K562 (cell line): Measurements from ENCODE around the gene TEAD3. TPM values are rescaled to one million over a fixed set of nuclear protein-coding genes. Genes with fewer than 3 reads are reported as not detected.

Source experiments
- ATF7 ChIP-seq: fragments of 450-650 bp; IDR thresholded peaks from 2 replicates; pipeline ENCODE4 v1.7.1; 2014; ENCODE audit warnings: mild to moderate bottlenecking, moderate library complexity
- CREM ChIP-seq: IDR thresholded peaks from 2 replicates; pipeline ENCODE4 v1.6.1; 2014; ENCODE audit warnings: antibody characterized with exemption, low read depth
- FOXJ2 ChIP-seq: fragments of 200-800 bp; sonication (Bioruptor generic); IDR thresholded peaks from 2 replicates; pipeline ENCODE4 v1.6.1; 2016; ENCODE audit warnings: missing genetic modification characterization, missing compliant biosample characterization
- GATAD2A ChIP-seq: fragments of 450-650 bp; IDR thresholded peaks from 2 replicates; pipeline ENCODE4 v1.6.1; 2017
- HDAC1 ChIP-seq, 2 experiments: fragments of 450-650 bp; IDR thresholded peaks; 2 replicates each; pipeline ENCODE4 v1.6.1; 2016 to 2017; ENCODE audit warnings: inconsistent platforms in 1 of 2, mild to moderate bottlenecking in 1 of 2, moderate library complexity in 1 of 2
- JUN ChIP-seq, 2 experiments: sonication (generic) in 1 of 2; formaldehyde crosslinking in 1 of 2; IDR thresholded peaks; 2 replicates each; pipeline versions ENCODE4 v1.6.1 to v1.8.0; 2012 to 2022; ENCODE audit warnings: borderline replicate concordance in 2 of 2, mild to moderate bottlenecking in 2 of 2, improper control_type of control experiment in 1 of 2, low read depth in 1 of 2, low read length in 1 of 2, missing genetic modification reagents in 1 of 2
- KDM1A ChIP-seq, 2 experiments: fragments of 450-650 bp; IDR thresholded peaks; 2 replicates each; pipeline ENCODE4 v1.6.1; 2016; ENCODE audit warnings: mild to moderate bottlenecking in 2 of 2
- MCM2 ChIP-seq: fragments of 450-650 bp; IDR thresholded peaks from 2 replicates; pipeline ENCODE4 v1.6.1; 2017; ENCODE audit warnings: low read depth, mild to moderate bottlenecking
- SRF ChIP-seq, 2 experiments: fragments of 250-450, 450-650 bp in 1 of 2; sonication (Bioruptor Pico) in 1 of 2; sonication (generic) in 1 of 2; formaldehyde crosslinking; IDR thresholded peaks; 2 replicates each; pipeline versions ENCODE4 v1.5.0 to v1.5.1; 2020 to 2022; ENCODE audit warnings: mild to moderate bottlenecking in 1 of 2, missing genetic modification reagents in 1 of 2
- TAF1 ChIP-seq: IDR thresholded peaks from 2 replicates; pipeline ENCODE4 v1.6.1; 2011; ENCODE audit warnings: mild to moderate bottlenecking, low read length, moderate library complexity; ENCODE audit not compliant: insufficient read depth, control insufficient read depth, severe bottlenecking; ENCODE audit errors: extremely low read depth
- ZNF584 ChIP-seq: fragments of 200-800 bp; sonication (Bioruptor generic); IDR thresholded peaks from 2 replicates; pipeline ENCODE4 v1.6.1; 2016; ENCODE audit warnings: low read depth, mild to moderate bottlenecking, missing genetic modification characterization, missing compliant biosample characterization
- ZNF644 ChIP-seq: fragments of 200-800 bp; sonication (Bioruptor generic); IDR thresholded peaks from 2 replicates; pipeline ENCODE4 v1.6.1; 2016; ENCODE audit warnings: low read depth, missing genetic modification characterization, missing compliant biosample characterization
- polyA plus RNA-seq, 8 experiments: library from polyadenylated mRNA; depleted of rRNA in 4 of 8; stranded (reverse) in 5 of 8; unstranded in 3 of 8; fragments of >200 nt; fragmentation: Nextera tagmentation in 2 of 8; fragmentation: Illumina TruSeq in 1 of 8; extraction: Ambion mirVana in 2 of 8; extraction: Trizol in 1 of 8; gene quantifications; 2 replicates each; pipeline versions ENCODE4 v1.2.1 to v1.2.3, GENCODE V29; 2011 to 2014; ENCODE audit warnings: inconsistent platforms in 1 of 8, missing spikeins in 1 of 8
- total RNA-seq, 7 experiments: library from RNA; depleted of rRNA in 6 of 7; stranded (reverse); fragments of >200 nt in 6 of 7; fragmentation: Illumina TruSeq in 2 of 7; extraction: Trizol in 2 of 7; gene quantifications; 2 replicates each; pipeline versions ENCODE4 v1.2.1 to v1.2.3, GENCODE V29; 2011 to 2021; ENCODE audit warnings: low replicate concordance in 1 of 7
- TF ChIP-seq, protein P1 (sequence below), 2 experiments: fragments of 450-650 bp; IDR thresholded peaks; 2 replicates each; pipeline ENCODE4 v1.6.1; 2016; ENCODE audit warnings: mild to moderate bottlenecking in 2 of 2, borderline replicate concordance in 1 of 2, low read depth in 1 of 2, moderate library complexity in 1 of 2
- TF ChIP-seq, protein P2 (sequence below): fragments of 200-800 bp; sonication (Bioruptor generic); IDR thresholded peaks from 2 replicates; pipeline ENCODE4 v1.6.1; 2017; ENCODE audit warnings: missing genetic modification characterization, missing compliant biosample characterization
- TF ChIP-seq, protein P3 (sequence below), 2 experiments: fragments of 450-650 bp in 1 of 2; sonication (generic) in 1 of 2; formaldehyde crosslinking in 1 of 2; IDR thresholded peaks in 1 of 2; conservative IDR thresholded peaks in 1 of 2; 2 replicates each; pipeline versions ENCODE4 v1.6.1 to v1.8.1; 2016 to 2023; ENCODE audit warnings: mild to moderate bottlenecking in 2 of 2, moderate library complexity in 2 of 2, inconsistent platforms in 1 of 2, missing genetic modification reagents in 1 of 2

The TEAD3 gene
- total and polyA plus RNA-seq, 9 of the 15 experiments (the other 6 are each of a cell fraction or from before 2014, with no cell fraction given): 0.63 to 13.2 (median 3.3) TPM

DNA sequence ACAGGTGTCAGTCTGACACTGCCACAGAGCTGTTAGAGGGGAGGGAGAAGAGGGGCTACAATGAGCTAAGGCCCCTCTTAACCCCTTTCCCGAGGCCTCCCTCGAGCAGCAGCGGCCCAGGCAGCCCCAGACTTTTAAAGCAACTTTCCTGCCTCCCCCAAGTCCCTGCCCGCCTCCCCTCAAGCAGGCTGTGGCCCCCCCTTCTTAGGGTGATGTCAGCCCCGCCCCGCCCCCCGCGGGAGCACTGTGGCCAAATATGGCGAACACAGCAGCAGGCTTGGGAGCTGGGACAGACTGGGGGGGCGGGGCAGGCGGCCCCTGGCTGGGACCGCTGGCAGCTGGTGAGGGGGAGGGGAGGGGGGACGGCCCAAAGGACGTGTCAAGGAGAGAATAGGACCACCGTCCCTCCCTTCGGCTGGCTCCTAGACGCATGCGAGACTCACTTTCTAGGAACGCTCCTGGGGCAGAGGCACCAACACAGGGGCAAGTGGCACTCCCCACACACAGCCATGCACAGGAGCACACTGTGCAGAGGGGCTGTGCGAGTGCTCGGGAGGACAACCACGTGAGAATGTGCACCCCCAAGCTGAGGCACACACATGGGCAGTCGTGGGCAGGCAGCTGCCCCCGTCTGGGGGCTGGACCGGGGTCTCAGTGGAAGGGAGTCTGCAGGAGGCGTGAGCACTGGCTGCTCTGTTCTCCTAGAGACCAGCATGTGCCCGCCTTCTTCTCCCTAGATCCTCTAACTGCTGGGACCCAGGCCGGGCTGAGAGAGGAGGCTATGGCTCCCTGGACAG, 6.7 kb downstream of the TEAD3 start (continued):
- TF ChIP-seq, protein P1, sequence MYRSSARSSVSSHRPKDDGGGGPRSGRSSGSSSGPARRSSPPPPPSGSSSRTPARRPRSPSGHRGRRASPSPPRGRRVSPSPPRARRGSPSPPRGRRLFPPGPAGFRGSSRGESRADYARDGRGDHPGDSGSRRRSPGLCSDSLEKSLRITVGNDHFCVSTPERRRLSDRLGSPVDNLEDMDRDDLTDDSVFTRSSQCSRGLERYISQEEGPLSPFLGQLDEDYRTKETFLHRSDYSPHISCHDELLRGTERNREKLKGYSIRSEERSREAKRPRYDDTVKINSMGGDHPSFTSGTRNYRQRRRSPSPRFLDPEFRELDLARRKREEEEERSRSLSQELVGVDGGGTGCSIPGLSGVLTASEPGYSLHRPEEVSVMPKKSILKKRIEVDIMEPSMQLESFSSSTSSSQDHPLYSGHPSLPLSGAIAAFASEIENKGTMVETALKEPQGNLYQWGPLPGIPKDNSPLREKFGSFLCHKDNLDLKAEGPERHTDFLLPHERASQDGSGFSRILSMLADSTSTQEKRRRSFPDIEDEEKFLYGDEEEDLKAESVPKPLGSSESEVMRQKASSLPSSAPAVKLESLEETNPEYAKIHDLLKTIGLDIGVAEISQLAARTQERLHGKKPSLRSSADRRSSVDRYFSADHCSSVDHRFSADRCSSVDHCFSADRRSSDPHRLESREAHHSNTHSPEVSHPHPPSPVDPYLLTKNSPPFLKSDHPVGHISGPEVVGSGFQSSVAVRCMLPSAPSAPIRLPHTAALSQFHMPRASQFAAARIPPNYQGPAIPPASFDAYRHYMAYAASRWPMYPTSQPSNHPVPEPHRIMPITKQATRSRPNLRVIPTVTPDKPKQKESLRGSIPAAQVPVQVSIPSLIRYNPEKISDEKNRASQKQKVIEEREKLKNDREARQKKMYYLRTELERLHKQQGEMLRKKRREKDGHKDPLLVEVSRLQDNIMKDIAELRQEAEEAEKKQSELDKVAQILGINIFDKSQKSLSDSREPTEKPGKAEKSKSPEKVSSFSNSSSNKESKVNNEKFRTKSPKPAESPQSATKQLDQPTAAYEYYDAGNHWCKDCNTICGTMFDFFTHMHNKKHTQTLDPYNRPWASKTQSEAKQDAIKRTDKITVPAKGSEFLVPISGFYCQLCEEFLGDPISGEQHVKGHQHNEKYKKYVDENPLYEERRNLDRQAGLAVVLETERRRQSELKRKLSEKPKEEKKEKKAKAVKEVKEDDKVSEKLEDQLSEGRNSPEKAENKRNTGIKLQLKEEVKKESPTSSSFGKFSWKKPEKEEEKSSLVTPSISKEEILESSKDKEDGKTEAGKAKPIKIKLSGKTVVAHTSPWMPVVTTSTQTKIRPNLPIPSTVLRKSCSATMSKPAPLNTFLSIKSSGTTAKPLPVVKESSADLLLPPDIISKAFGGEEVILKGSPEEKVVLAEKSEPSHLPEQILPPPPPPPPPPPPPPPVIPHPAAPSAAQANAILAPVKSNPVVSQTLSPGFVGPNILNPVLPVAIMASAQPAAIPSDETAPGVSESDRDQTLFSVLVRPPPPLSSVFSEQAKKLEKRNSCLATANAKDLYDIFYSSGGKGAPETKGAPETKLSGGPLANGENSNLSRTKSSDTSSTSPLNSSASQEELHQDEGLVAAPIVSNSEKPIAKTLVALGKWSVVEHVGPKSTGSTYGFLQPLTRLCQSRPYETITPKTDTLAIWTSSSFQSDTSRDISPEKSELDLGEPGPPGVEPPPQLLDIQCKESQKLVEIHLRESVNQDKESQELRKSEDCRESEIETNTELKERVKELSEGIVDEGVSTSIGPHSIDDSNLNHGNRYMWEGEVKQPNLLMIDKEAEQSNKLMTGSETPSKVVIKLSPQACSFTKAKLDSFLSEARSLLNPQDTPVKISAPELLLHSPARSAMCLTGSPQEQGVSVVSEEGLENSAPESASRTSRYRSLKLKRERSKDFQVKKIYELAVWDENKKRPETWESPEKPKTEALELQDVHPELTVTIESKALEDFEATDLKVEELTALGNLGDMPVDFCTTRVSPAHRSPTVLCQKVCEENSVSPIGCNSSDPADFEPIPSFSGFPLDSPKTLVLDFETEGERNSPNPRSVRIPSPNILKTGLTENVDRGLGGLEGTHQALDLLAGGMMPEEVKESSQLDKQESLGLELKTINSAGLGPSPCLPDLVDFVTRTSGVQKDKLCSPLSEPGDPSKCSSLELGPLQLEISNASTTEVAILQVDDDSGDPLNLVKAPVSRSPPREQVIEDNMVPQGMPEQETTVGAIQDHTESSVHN (IDR thresholded peaks at IDR 0.05; ENCODE audit: borderline replicate concordance in 1 of 2, low read depth in 1 of 2): no peak
- TF ChIP-seq GATAD2A: no peak
- no peak for TF ChIP-seq KDM1A (IDR thresholded peaks at IDR 0.05)
- peak; percentile 16 for TF ChIP-seq TAF1
- TF ChIP-seq HDAC1 (IDR thresholded peaks at IDR 0.05): no peak
- peak; percentile 82 for TF ChIP-seq ZNF584 (CRISPR knock-in tag)
- peak; percentile 88 for TF ChIP-seq ATF7
- TF ChIP-seq CREM: peak; percentile 89
- TF ChIP-seq, protein P2, sequence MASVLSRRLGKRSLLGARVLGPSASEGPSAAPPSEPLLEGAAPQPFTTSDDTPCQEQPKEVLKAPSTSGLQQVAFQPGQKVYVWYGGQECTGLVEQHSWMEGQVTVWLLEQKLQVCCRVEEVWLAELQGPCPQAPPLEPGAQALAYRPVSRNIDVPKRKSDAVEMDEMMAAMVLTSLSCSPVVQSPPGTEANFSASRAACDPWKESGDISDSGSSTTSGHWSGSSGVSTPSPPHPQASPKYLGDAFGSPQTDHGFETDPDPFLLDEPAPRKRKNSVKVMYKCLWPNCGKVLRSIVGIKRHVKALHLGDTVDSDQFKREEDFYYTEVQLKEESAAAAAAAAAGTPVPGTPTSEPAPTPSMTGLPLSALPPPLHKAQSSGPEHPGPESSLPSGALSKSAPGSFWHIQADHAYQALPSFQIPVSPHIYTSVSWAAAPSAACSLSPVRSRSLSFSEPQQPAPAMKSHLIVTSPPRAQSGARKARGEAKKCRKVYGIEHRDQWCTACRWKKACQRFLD (CRISPR knock-in tag): peak; percentile 87
- TF ChIP-seq, protein P3, sequence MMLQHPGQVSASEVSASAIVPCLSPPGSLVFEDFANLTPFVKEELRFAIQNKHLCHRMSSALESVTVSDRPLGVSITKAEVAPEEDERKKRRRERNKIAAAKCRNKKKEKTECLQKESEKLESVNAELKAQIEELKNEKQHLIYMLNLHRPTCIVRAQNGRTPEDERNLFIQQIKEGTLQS (IDR thresholded peaks at IDR 0.05): peak; percentile 93
- TF ChIP-seq, protein P3 (CRISPR knock-in tag; conservative IDR thresholded peaks at IDR 0.05): no peak
- TF ChIP-seq MCM2: no peak
- no peak for TF ChIP-seq FOXJ2
- TF ChIP-seq JUN (IDR thresholded peaks at IDR 0.05; ENCODE audit: borderline replicate concordance, low read depth, low read length): peak; percentile 79; the same call in 1 of the 2 replicates
- no peak for TF ChIP-seq JUN (CRISPR knock-in tag; IDR thresholded peaks at IDR 0.05; ENCODE audit: borderline replicate concordance)
- TF ChIP-seq ZNF644 (tag): peak; percentile 77
- TF ChIP-seq SRF (CRISPR knock-in tag; IDR thresholded peaks at IDR 0.05): peak; percentile 78 to 98; a peak in 3 of 4 replicates
